Measurements from ENCODE around the gene SSBP4.

- TF ChIP-seq, protein P1, sequence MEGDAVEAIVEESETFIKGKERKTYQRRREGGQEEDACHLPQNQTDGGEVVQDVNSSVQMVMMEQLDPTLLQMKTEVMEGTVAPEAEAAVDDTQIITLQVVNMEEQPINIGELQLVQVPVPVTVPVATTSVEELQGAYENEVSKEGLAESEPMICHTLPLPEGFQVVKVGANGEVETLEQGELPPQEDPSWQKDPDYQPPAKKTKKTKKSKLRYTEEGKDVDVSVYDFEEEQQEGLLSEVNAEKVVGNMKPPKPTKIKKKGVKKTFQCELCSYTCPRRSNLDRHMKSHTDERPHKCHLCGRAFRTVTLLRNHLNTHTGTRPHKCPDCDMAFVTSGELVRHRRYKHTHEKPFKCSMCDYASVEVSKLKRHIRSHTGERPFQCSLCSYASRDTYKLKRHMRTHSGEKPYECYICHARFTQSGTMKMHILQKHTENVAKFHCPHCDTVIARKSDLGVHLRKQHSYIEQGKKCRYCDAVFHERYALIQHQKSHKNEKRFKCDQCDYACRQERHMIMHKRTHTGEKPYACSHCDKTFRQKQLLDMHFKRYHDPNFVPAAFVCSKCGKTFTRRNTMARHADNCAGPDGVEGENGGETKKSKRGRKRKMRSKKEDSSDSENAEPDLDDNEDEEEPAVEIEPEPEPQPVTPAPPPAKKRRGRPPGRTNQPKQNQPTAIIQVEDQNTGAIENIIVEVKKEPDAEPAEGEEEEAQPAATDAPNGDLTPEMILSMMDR (IDR thresholded peaks at IDR 0.05): no peak
- TF ChIP-seq POLR2A (IDR thresholded peaks at IDR 0.05): no peak
These were observed 38.5 kb downstream of the SSBP4 start for GRCh38 chr19:18457483-18458331.
